Thyroid gland (tissue), 4 donors: ENCODE data around the gene DCAF6. TPM values are rescaled to one million over a fixed set of nuclear protein-coding genes. Genes with fewer than 3 reads are reported as not detected.

ENCODE experiments used
- DNase-seq, 2 donors: peaks; one replicate each; pipeline ENCODE4 v3.0.0-alpha.2; 2019
- H3K27ac ChIP-seq, 3 donors: fragments of 200-600 bp; sonication (generic); 1 replicate in 2 of 3; 2 replicates in 1 of 3; pipeline ENCODE4 v1.5.1; 2016 to 2019; ENCODE audit warnings: mild to moderate bottlenecking in 1 of 3, moderate library complexity in 1 of 3
- H3K27me3 ChIP-seq: fragments of 200-600 bp; sonication (generic); one replicate; pipeline ENCODE4 v1.5.1; 2019
- H3K36me3 ChIP-seq, 2 donors: fragments of 200-600 bp; sonication (generic); one replicate each; pipeline ENCODE4 v1.5.1; 2016 to 2019
- H3K4me1 ChIP-seq, 2 donors: fragments of 200-600 bp; sonication (generic); one replicate each; pipeline ENCODE4 v1.5.1; 2017 to 2019
- H3K4me3 ChIP-seq, 3 donors: fragments of 200-600 bp; sonication (generic); replicated peaks in 1 of 3; 1 replicate in 2 of 3; 2 replicates in 1 of 3; pipeline ENCODE4 v1.5.1; 2016; ENCODE audit warnings: mild to moderate bottlenecking in 1 of 3
- H3K9me3 ChIP-seq: fragments of 200-600 bp; sonication (generic); one replicate; pipeline ENCODE4 v1.5.1; 2017
- POLR2A ChIP-seq, 2 donors: fragments of 450-650 bp; IDR thresholded peaks; one replicate each; pipeline ENCODE4 v1.6.1; 2017; ENCODE audit warnings: antibody characterized with exemption in 2 of 2, mild to moderate bottlenecking in 2 of 2, moderate library complexity in 1 of 2
- WGBS, 2 donors: methylation state at CpG; one replicate each; pipeline ENCODE4 v1.1.5; 2017; 5-methylcytosine and 5-hydroxymethylcytosine counted together
- intact Hi-C: fragments of 100-400 bp; cut with DNase I; formaldehyde crosslinking; loops from one replicate; pipeline ENCODE4 v1.15.1; 2023
- total RNA-seq, 4 donors: library from RNA; depleted of rRNA; stranded (reverse); fragments of >200 nt; gene quantifications; one replicate each; pipeline ENCODE4 v1.2.3, GENCODE V29; 2016
- TF ChIP-seq, protein P1 (sequence below), 6 experiments: fragments of 200-600 bp in 3 of 6; fragments of 450-650 bp in 3 of 6; sonication (generic) in 3 of 6; IDR thresholded peaks; one replicate each; pipeline ENCODE4 v1.5.1; 2016 to 2019; ENCODE audit warnings: antibody characterized with exemption in 6 of 6, mild to moderate bottlenecking in 2 of 6, inconsistent platforms in 1 of 6, moderate library complexity in 1 of 6

Gene DCAF6
- total RNA-seq, 4 donors from 2014 or later: 73.7 to 88.7 (median 79.2) TPM

DNA sequence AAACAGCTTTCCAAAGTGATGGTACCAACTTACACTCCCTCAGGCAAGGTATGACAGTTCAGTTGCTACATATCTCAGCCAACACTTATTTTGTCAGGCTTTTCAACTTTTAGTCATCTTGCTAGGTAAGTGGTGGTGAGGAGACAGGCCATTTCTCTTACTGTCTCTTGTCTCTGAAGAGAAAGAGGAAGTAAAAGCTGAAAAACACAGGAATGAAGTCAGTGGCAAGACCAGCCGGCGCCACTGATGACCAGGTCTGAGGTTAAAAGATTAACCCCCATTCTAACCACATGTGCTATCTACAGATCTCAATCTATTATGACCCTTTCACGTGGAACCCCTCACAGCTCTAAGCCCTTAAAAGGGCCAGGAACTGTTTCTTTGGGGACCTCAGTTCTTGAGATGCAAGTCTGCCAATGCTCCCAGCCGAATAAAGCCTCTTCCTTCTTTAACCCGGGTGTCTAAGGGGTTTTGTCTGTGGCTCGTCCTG is 26.7 kb upstream of the DCAF6 start:
- no peaks in the 10 kb centered on the region for H3K36me3 ChIP-seq
- no peak overlapping the region for H3K4me3 ChIP-seq
- intact Hi-C loops: no loop called here
- no peaks in the 10 kb centered on the region for H3K9me3 ChIP-seq
- TF ChIP-seq, protein P1, sequence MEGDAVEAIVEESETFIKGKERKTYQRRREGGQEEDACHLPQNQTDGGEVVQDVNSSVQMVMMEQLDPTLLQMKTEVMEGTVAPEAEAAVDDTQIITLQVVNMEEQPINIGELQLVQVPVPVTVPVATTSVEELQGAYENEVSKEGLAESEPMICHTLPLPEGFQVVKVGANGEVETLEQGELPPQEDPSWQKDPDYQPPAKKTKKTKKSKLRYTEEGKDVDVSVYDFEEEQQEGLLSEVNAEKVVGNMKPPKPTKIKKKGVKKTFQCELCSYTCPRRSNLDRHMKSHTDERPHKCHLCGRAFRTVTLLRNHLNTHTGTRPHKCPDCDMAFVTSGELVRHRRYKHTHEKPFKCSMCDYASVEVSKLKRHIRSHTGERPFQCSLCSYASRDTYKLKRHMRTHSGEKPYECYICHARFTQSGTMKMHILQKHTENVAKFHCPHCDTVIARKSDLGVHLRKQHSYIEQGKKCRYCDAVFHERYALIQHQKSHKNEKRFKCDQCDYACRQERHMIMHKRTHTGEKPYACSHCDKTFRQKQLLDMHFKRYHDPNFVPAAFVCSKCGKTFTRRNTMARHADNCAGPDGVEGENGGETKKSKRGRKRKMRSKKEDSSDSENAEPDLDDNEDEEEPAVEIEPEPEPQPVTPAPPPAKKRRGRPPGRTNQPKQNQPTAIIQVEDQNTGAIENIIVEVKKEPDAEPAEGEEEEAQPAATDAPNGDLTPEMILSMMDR (IDR thresholded peaks at IDR 0.05): no peak
- TF ChIP-seq POLR2A (IDR thresholded peaks at IDR 0.05): no peak
- WGBS, 2 donors: 91% methylated on average over 6 of the region's 6 CpGs
- no peaks in the 10 kb centered on the region for H3K27me3 ChIP-seq
- no peak for DNase-seq
- H3K27ac ChIP-seq: no peak overlapping the region
- H3K4me1 ChIP-seq: peaks cover 8 to 11% of the 10 kb centered on the region in 2 donors

DNA sequence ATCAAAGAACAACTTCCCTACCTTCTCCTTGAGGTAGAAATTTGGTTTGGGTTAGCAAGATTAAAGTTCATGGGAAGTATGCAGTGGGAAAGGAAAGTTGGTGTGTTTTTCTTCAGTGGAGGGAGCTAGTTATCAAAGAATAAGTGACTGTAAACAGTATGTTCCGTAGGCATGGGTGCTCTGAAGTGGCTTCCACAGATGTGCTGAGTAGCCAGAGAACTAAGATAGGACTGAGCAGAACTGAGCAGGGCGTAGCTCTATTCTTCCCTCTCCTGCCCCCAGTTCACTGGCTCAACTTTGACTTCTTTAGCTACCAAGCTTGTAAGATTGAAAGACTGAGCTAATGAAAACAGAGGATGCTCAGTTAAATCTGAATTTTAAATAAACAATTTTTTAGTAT is 26.0 kb upstream of the DCAF6 start:
- Histone ChIP-seq H3K27me3 (no peaks in the 10 kb centered on the region), H3K27ac (no peak overlapping the region), H3K4me3 (no peak overlapping the region), H3K36me3 (no peaks in the 10 kb centered on the region), H3K9me3 (no peaks in the 10 kb centered on the region), H3K4me1 (peaks cover 0 to 3% of the 10 kb centered on the region in 2 donors)
- WGBS, 2 donors: 73 to 89% methylated on average over 2 of the region's 2 CpGs
- TF ChIP-seq POLR2A (IDR thresholded peaks at IDR 0.05): no peak
- TF ChIP-seq, protein P1 (IDR thresholded peaks at IDR 0.05): no peak
- no peak for DNase-seq
- intact Hi-C loops: no loop called here

DNA sequence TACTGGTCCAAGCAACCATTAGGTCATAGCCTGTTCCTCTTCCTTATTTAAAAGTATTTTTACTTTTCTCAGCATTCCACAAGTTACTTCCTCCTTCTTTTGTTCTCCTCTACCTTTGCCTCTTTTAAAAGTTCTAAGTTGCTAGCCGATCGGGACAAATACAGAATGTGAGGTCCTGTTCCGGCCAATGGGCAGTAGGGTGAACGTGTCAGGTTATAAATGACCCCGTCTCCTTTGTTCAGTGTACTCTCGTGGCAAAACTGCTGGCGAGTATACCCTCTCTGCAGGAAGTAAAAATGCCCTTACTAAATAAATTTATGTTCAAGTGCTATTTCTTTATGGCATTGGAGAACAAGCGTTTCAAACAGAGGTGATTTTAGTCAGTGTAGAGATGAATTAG is 25.1 kb upstream of the DCAF6 start:
- intact Hi-C loops: no loop called here
- H3K4me1 ChIP-seq: no peaks in the 10 kb centered on the region
- H3K9me3 ChIP-seq: no peaks in the 10 kb centered on the region
- no peak overlapping the region for H3K4me3 ChIP-seq
- 82 to 84% methylated on average over 8 of the region's 8 CpGs for WGBS, 2 donors
- TF ChIP-seq, protein P1 (IDR thresholded peaks at IDR 0.05): no peak
- TF ChIP-seq POLR2A (IDR thresholded peaks at IDR 0.05): no peak
- H3K27me3 ChIP-seq: no peaks in the 10 kb centered on the region
- no peaks in the 10 kb centered on the region for H3K36me3 ChIP-seq
- H3K27ac ChIP-seq: no peak overlapping the region
- DNase-seq: no peak

DNA sequence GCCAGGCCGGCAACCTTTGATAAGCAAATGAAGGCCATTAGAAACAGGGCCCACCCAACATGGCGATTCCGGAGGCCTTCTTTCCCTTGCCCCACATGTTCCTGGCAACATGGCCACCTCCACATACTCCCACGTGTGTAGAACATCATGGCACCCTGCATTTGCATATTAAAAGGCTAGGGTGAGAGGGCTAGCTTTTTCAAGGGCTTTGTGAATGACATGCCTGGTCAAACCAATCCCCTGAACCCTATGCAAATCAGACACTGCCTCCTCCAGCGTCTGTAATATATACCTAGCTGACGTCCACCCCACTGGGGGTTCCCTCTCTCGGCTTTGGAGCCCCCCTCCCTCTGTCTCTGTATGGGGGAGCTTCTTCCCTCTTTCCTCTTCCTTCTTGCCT is 24.2 kb upstream of the DCAF6 start:
- Histone ChIP-seq H3K27me3 (no peaks in the 10 kb centered on the region), H3K4me3 (no peak overlapping the region), H3K36me3 (no peaks in the 10 kb centered on the region), H3K9me3 (no peaks in the 10 kb centered on the region), H3K4me1 (no peaks in the 10 kb centered on the region), H3K27ac (no peak overlapping the region)
- 78 to 81% methylated on average over 7 of the region's 7 CpGs for WGBS, 2 donors
- no peak for DNase-seq
- TF ChIP-seq, protein P1 (IDR thresholded peaks at IDR 0.05): no peak
- no peak for TF ChIP-seq POLR2A (IDR thresholded peaks at IDR 0.05)
- intact Hi-C loops: no loop called here

DNA sequence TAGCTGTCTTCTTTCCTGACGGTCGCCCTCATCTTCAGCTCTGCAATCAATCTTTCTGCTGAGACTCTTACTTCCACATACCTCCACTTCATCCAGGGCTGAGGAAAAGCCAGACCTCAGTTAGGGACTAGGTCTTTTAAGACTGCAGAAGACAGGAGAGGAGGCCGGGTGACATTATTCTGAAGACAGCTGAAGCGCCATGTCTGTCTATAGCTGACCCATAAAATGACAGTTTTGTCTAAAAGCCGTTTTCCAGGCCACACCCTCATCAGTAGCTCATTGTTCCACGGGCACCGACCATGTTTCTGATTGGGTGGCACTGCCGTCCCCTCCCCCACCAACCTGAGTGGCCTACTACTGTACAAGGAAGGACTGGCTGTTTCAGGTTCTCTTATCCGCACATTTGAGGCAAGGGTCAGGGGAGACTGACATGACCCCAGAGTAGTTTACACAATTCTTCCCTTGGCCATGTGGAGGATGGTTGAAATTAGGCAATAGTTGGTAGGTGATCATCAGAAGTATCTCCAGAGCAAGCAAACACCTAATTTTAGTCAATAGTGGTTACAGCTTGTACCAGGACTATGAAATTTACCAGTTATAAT is 22.5 kb upstream of the DCAF6 start, which contains the start of gene ADCY10:
Gene ADCY10, minus strand, starts transcription at position 240 of the 602 bp plus-strand sequence. CDS start 8,994 bp downstream, outside the sequence.
- H3K27ac ChIP-seq: no peak within 1 kb of the TSS
- H3K36me3 ChIP-seq: no peaks in the 10 kb centered on the region
- no peaks in the 10 kb centered on the region for H3K4me1 ChIP-seq
- H3K4me3 ChIP-seq: no peak within 1 kb of the TSS
- no peak for TF ChIP-seq POLR2A (IDR thresholded peaks at IDR 0.05)
- TF ChIP-seq, protein P1 (IDR thresholded peaks at IDR 0.05): no peak
- H3K27me3 ChIP-seq: no peaks in the 10 kb centered on the region
- WGBS, 2 donors: 94% methylated on average over 9 of the region's 9 CpGs
- intact Hi-C loops: no loop called here
- H3K9me3 ChIP-seq: no peaks in the 10 kb centered on the region
- no peak for DNase-seq
